Measurements from ENCODE around the gene ZNF236. TPM values are rescaled to one million over a fixed set of nuclear protein-coding genes. Genes with fewer than 3 reads are reported as not detected.

The ZNF236 gene
- total RNA-seq, 1 donor from 2014 or later = 9.9 TPM

GRCh38 chr18:76896677-76897076 is 74.3 kb downstream of the ZNF236 start:
- no peak for TF ChIP-seq CTCF (conservative IDR thresholded peaks at IDR 0.05; ENCODE audit: low read depth, low read length)
- H3K4me3 ChIP-seq (ENCODE audit: low read depth, low read length) = no peak overlapping the region
- no peak for DNase-seq (ENCODE audit: low read depth)

GRCh38 chr18:76897257-76897656 is 74.9 kb downstream of the ZNF236 start:
- H3K4me3 ChIP-seq (ENCODE audit: low read depth, low read length) = no peak overlapping the region
- no peak for TF ChIP-seq CTCF (conservative IDR thresholded peaks at IDR 0.05; ENCODE audit: low read depth, low read length)
- no peak for DNase-seq (ENCODE audit: low read depth)

- no peak for TF ChIP-seq CTCF (conservative IDR thresholded peaks at IDR 0.05; ENCODE audit: low read depth, low read length)
- no peak for DNase-seq (ENCODE audit: low read depth)
Measured at GRCh38 chr18:76903386-76903785, 81.0 kb downstream of the ZNF236 start.

GRCh38 chr18:76905821-76906220 is 83.5 kb downstream of the ZNF236 start:
- no peak for TF ChIP-seq CTCF (conservative IDR thresholded peaks at IDR 0.05; ENCODE audit: low read depth, low read length)
- H3K4me3 ChIP-seq (ENCODE audit: low read depth, low read length) = no peak overlapping the region
- DNase-seq (ENCODE audit: low read depth) = no peak

More at GRCh38 chr18:76903386-76903785, 81.0 kb downstream of the ZNF236 start:
- no peak overlapping the region for H3K4me3 ChIP-seq (ENCODE audit: low read depth, low read length)

GRCh38 chr18:76908277-76908676 is 85.9 kb downstream of the ZNF236 start:
- TF ChIP-seq CTCF (conservative IDR thresholded peaks at IDR 0.05; ENCODE audit: low read depth, low read length) = no peak
- H3K4me3 ChIP-seq (ENCODE audit: low read depth, low read length) = no peak overlapping the region
- DNase-seq (ENCODE audit: low read depth) = no peak

- H3K4me3 ChIP-seq (ENCODE audit: low read depth, low read length) = no peak overlapping the region
- no peak for DNase-seq (ENCODE audit: low read depth)
- no peak for TF ChIP-seq CTCF (conservative IDR thresholded peaks at IDR 0.05; ENCODE audit: low read depth, low read length)
Measured at GRCh38 chr18:76909439-76909838, 87.1 kb downstream of the ZNF236 start.

GRCh38 chr18:76911440-76911839 is 89.1 kb downstream of the ZNF236 start:
- no peak overlapping the region for H3K4me3 ChIP-seq (ENCODE audit: low read depth, low read length)
- DNase-seq (ENCODE audit: low read depth) = no peak
- no peak for TF ChIP-seq CTCF (conservative IDR thresholded peaks at IDR 0.05; ENCODE audit: low read depth, low read length)

Data from epithelial cell of proximal tubule (primary cell).